HT-29 (cell line): Measurements from ENCODE around the gene GPR180. TPM values are rescaled to one million over a fixed set of nuclear protein-coding genes. Genes with fewer than 3 reads are reported as not detected.
"Not testable (repeated sequence)": the region's sequence is repeated elsewhere in the genome, so short reads cannot be mapped to it uniquely, and the experiment has no call there.

ENCODE experiments used
- DNase-seq: peaks from one replicate; pipeline ENCODE4 v3.0.0-alpha.2; 2015; ENCODE audit warnings: low spot score
- total RNA-seq: library from RNA; depleted of rRNA; stranded (reverse); fragments of >200 nt; shearing (Covaris generic); gene quantifications from 2 replicates; pipeline ENCODE4 v1.2.3, GENCODE V29; 2014

GPR180 gene
- total RNA-seq, 1 experiment from 2014 or later = 4.5 TPM

DNA sequence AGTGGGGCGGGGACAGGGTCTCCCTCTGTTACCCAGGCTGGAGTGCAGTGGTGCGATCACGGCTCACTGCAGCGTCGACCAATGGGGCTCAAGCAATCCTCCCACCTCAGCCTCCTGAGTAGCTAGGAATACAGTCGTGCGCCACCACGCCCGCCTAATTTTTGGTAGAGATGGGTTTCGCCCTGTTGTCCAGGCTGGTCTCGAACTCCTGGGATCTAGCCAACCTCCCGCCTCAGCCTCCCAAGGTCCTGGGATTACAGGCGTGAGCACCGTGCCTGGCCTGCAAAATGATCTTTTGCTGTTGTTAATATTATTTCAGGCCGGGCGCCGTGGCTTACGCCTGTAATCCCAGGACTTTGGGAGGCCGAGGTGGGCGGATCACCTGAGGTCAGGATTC is 5.1 kb upstream of the GPR180 start:
- no peak for DNase-seq

DNA sequence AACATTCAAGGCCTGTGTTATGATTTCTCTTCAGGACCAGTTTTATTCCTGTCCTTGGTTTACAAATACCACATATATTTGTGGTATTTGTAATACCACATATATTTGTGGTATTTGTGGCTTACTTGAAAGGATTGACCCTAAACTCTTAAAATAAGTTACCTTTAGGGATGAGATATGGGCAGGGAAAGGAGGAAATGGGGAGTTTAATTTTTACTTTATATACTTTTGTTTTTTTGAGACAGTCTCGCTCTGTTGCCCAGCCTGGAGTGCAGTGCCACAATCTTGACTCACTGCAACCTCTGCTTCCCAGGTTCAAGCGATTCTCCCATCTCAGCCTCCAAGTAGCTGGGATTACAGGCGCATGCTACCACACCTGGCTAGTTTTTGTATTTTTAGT is 3.4 kb upstream of the GPR180 start:
- DNase-seq = no peak

- no peak for DNase-seq
Measured at GRCh38 chr13:94599877-94600276, 1.8 kb upstream of the GPR180 start.

GRCh38 chr13:94602467-94602866 is 810 bp downstream of the GPR180 start:
- no peak for DNase-seq

DNA sequence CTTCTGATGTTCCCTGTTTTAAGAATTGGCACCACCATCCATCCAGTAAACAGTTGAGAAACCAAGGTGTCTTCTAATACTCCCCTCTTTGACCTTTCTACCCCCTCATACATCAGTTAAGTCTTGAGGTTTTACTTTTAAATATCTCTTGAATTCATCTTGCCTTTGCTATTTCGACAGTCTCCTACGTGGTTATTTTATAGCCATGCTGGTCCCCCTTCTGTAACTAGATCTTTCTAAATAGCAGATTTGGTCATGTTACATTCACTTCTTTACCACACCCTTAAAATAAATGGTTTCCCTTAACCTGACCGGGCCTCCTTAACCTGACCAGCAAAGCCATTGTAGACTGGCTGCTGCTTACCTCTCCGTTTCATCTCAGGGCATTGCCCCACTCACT is 5.4 kb downstream of the GPR180 start:
- no peak for DNase-seq

GRCh38 chr13:94607939-94608338 is 6.3 kb downstream of the GPR180 start:
- no peak for DNase-seq

- no peak for DNase-seq
Measured at GRCh38 chr13:94608586-94608985, 6.9 kb downstream of the GPR180 start.

DNA sequence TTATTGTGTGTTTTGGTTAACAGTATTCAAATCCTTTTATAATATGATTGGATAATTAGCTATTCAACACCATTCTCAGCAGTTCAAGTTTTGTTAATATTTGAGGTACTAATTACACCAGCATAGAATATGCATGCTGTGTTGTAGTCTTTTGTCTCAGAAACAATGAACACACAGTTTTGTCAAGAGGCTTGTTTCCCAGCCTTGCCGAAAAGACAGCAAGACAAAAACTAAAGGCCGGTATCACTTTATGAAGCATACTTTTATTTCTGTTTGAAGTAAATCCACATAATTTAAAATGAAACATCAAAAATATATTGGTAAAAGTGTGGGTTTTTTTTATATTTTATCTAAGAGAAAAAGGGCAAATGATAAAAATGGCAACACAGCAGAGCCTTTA is 7.5 kb downstream of the GPR180 start:
- no peak for DNase-seq

DNA sequence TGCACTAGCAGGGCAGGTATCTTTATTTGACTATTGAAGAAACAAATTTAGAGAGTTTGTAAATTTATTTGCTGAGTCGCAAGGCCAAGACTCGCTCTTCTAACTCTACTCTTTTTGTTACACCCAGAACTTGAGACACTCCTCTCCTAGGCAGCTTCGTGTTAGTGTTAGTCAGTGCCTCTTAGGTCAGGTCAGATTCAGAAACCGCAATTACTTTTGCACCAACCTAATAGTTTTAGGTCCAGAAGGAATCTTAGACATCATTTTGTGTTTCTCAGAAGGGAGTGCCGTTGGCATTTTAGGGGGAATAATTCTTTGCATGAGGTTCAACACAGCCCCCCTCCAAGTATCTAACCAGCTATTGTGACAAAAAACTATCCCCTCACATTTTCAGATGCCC is 8.8 kb downstream of the GPR180 start:
- no peak for DNase-seq

DNA sequence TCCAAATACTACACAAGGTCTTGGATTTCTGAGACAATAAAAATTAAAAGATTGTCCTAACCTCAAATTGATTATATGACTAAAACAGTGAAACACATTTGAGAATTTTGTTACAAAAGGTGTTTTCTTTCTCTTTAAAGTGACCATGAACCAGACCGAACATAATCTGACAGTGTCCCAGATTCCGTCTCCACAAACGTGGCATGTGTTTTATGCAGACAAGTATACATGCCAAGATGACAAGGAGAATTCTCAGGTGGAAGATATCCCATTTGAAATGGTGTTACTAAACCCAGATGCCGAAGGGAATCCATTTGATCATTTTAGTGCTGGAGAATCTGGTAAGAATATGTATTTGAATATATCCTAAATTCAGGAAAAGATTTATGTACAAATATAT is 10.4 kb downstream of the GPR180 start:
- DNase-seq = no peak

GRCh38 chr13:94613051-94613450 is 11.4 kb downstream of the GPR180 start:
- no peak for DNase-seq

DNA sequence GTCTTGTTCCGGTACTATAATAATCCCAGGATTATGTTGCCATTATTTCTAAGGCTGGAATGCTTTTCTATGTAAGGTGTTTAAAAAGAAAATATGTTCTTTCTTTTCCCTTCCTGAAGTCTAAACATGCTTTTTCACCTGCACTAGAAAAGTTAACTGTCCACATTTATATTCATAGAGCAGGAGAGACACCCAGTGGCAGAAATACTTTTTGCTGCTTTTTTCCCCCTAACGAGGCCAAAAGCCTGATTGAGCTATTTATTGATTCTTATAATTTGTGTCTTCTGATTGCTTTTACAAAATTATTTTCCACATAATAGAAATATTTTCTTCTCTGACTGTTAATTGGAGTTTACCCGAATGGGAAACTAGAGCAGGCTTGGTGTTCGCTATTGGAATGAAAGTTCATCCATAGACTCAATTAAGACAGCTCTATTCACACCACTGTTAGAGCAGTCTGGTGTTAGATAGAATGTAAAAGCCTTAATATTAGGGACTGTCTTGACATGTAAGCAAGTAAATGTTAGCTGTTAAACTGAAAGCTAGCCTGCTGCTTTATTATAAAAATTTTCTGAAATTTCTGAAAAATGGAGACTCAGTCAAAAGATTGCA is 15.8 kb downstream of the GPR180 start:
- DNase-seq = peak; percentile 69

DNA sequence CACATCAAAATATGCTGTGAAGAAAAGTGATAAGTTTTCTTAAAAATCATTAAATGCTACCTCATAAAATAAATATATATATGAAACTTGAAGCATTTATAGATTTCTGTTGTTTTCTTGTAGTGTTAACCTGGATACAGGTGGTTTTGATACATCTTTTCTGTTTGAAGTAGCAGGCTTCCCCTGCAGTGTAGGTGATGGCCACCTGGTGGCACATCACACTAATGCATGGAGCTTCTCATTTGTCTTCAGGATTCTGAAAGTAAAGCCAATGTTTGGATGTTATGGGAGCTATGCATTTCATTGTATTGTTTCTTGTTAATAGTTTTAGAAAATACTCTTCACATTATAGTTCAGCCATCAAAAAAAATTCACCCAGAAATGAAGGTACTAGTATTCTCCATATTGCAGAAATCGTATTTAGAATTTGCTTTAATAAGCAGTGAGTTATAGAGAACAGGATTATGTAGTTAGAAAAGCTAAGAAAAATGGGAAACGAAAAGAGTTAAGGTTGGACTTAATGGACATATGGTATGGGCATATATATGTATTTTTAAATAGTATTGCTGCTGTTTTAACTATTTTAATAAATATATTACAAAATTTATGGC is 18.7 kb downstream of the GPR180 start:
- DNase-seq = peak; percentile 83

DNA sequence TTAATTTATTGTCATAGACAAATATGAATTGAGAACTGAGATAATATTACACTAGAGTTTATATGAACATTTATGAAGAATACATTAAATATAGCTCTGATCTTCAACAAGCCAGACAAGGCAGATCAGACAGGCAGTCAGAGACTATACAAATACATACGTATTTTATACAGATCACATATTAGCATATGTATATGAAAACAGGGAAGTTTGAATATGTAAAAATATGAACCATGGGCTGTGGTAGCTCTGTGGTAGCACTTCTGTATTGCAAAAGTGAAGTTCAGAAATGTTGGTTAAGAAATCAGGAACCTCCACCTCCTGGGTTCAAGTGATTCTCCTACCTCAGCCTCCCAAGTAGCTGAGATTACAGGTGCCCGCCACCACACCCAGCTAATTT is 20.7 kb downstream of the GPR180 start:
- no peak for DNase-seq

DNA sequence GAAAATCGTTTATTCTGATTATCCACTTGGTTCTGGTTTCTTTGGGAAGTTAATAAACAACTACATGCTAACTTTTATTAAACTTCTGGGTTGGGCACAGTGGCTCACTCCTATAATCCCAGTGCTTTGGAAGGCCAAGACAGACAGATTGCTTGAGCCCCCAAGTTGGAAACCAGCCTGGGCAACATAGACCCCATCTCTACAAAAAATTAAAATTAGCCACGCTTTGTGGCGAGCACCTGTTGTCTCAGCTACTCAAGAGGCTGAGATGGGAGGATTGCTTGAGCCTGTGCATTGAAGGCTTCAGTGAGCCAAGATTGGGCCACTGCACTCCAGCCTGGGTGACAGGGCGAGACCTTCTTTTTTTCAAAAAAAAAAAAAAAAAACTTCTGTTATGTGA is 21.7 kb downstream of the GPR180 start:
- no peak for DNase-seq

- no peak for DNase-seq
Measured at GRCh38 chr13:94630858-94631257, 29.2 kb downstream of the GPR180 start.

- no peak for DNase-seq
Measured at GRCh38 chr13:94632226-94632980, 30.7 kb downstream of the GPR180 start.

DNA sequence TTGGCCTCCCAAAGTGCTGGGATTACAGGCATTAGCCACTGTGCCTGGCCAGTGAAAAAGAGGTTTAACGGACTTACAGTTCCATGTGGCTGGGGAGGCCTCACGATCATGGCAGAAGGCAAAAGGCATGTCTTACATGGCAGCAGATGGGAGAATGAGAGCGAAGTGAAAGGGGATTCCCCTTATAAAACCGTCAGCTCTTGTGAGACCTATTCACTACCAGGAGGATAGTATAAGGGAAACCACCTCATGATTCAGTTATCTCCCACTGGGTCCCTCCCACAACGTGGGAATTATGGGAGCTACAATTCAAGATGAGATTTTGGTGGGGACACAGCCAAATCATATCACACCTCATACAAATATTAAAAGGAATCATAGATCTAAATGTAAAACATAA is 34.4 kb downstream of the GPR180 start:
- not testable (repeated sequence) for DNase-seq

DNA sequence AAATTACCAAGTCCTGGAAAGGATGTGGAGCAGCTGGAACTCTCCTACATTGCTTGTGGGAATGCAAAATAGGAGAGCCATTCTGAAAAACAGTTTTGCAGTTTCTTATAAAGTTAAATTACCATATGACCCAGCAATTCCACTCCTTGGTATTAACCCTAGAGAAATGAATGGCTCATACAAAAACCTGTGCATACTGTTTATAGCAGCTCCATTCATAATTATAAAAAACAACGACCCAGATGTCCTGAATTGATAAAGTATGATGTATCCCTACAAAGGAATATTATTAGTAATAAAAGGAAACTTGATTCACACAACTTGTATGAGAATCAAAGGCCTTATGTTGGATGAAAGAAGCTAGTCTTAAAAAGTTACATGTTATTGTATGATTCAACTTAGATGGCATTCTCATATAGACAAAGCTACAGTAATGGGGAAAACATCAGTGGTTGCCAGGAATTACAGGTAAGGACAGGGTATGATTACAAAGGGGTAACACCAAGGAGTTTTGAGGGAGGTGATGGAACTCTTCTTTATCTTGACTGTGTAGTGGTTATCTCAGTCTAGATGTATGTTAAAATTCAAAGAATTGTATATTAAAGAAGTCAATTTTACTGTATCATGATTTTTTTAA is 35.4 kb downstream of the GPR180 start:
- no peak for DNase-seq

- not testable (repeated sequence) for DNase-seq
Measured at GRCh38 chr13:94637677-94638076, 36.0 kb downstream of the GPR180 start.

DNA sequence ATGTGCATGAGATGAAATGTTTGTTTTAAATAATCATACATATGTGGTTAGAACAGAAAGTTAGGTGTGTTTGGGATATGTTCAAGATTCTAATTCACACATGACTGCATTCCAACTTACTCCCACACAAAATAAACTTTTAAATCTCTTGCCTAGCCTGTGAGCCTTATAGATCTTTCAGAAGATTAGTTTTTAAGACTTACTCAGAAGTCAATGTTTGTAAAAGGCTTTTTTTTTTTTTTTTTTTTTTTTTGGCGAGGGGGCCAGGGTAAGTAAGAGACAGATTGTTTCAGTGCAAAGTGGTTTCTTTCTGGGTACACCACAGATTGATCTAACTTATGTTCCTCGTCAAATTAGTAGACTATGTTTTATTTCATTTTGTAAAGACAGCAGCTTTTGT is 39.1 kb downstream of the GPR180 start:
- DNase-seq = peak; percentile 3

DNA sequence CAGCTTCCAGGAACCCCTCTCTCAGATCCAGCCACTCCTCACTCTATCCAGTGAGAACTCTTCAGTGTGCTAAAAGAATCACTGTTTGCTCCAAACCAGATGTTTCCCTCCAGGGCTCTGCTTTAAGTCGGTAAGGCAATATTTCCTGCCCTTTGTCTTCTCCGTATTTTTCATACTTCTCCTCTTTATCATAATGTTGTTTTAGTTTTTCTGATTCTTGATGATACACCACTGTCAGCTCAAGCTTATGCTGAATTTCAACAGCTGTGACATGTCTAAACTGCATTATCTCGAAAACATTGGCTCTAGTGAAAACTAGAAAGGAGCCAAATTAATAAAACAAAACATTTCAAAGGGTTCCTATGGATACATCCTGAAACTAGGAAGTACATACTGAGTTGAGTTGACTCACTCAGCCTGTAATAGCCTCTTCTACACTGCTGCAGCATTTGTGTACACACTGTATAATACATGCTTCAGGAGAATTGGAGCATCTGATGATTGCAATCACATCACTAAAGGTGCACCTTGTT is 39.8 kb downstream of the GPR180 start:
- peak; percentile 30 for DNase-seq
